ENCODE data around the gene CMSS1.

GRCh38 chr3:99866261-99866761 lies 48.6 kb downstream of the CMSS1 start:
- TF ChIP-seq CTCF (IDR thresholded peaks at IDR 0.05): no peak
- no peak for TF ChIP-seq EP300 (IDR thresholded peaks at IDR 0.05; ENCODE audit: low read depth)
- TF ChIP-seq POLR2A (IDR thresholded peaks at IDR 0.05): no peak
